Amygdala (tissue), 56 donors: Measurements from ENCODE around the gene SELENBP1.

Experiments used
- DNase-seq, 56 donors: peaks; one replicate each; lab custom pipeline; 2025; lab: John Stamatoyannopoulos, UW

SELENBP1 gene

DNA sequence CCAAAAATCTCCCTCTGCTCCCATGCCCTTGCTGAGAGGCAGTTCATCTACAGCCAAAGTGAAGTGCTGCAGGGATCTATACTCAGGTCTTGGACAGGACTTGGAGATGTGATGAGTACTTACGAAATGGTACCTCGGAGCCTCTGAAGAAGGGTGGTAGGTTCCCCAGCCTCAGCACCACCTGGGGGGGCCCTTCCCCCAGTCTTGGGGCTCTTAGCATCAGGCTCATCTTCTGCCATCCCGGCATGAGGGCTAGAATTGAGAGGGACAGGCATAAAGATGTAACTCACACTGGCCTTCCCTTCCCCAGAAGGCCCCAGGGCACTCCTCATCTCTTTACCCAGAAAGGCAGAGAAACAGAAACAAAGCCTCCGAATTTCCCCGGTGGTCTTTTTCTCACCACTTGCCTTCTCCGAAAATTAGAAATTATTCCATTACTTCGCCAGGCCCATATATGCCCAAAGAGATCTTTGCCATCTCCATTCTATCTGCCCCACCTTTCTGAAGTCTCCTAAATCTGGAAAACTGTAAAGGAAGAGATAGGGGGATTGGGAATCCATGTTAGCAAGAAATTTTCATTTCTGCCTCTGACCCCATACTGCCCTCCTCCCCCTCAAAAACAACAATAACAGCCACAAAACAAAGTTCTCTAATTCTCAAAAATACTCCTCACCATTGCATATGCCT lies 26.3 kb downstream of the SELENBP1 start:
- no peak for DNase-seq

DNA sequence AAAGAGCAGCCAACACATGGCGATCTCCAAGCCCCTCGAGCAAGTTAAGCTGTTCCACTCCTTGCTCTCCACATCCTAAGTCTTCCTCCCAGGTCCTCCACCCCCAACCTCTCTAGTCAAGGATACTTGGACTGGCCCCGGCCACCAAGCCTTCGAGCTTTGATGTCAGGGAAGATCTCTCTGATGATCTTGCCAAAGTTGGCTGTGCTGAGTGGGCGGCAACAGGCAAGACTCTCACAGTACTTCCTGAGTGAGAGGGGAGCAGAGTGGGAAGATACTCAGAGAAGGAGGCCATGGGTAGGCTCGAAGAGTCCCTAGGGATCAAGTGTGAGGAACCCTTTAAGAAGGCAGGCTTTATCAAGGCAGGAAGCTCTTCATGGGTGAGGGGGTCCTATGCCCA lies 28.2 kb downstream of the SELENBP1 start:
- DNase-seq = no peak

DNA sequence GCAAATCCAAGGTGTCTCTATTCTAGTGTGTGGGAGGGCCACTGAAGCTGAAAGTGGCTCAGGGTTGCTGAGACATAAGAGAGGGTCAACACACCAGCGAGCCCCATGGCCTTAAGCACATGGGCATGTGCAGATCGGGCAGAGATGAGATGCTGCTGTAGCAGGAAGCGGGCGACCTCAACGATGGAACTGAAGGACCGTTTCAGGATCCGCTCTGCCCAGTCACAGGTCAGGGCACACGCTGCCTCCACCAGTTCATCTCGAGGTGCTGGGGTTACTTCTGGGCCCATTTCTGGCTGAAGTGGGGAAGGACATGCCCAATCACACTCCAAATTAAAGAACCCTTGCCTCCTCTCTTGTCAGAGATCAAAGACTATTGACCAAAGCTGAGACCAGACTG lies 28.9 kb downstream of the SELENBP1 start:
- DNase-seq = no peak

DNA sequence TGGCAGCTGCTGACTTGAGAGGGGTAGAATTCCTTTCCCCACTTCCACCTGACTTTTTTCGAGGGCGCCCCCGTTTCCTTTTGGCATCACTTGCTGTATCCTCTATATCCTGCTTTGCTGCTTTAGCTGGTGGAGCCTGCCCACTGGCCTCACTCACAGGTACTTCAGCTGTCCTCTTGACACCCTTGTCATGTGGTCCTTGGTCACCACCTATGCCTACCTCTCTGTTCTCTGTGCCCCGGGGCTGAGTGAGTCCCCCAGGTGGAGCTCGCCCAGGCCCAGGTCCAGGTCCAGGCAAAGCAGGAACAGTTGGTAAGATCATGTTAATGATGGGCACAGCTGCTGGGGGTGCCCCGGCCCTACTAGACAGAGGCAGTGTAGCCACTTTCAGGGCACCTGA lies 29.9 kb downstream of the SELENBP1 start:
- DNase-seq = no peak

DNA sequence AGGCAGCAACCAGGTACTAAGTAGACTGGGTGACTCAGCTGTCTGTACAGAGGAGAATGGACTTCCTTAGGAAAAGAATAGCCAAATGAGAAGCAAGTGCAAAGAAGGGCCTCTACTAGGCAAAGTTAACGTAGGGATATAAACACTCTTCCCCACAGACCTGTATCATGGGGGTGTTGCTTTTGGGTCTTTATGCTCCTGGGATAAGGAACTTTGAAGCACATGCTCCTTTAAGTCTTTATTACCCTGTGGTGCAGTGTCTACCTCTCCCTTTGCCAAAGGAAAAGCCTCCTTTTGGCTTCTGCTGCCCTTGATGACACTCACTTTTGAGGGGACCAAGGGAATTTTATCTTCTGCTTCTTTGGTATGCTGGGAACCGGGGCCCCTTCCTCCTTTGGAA lies 30.5 kb downstream of the SELENBP1 start:
- DNase-seq = no peak

DNA sequence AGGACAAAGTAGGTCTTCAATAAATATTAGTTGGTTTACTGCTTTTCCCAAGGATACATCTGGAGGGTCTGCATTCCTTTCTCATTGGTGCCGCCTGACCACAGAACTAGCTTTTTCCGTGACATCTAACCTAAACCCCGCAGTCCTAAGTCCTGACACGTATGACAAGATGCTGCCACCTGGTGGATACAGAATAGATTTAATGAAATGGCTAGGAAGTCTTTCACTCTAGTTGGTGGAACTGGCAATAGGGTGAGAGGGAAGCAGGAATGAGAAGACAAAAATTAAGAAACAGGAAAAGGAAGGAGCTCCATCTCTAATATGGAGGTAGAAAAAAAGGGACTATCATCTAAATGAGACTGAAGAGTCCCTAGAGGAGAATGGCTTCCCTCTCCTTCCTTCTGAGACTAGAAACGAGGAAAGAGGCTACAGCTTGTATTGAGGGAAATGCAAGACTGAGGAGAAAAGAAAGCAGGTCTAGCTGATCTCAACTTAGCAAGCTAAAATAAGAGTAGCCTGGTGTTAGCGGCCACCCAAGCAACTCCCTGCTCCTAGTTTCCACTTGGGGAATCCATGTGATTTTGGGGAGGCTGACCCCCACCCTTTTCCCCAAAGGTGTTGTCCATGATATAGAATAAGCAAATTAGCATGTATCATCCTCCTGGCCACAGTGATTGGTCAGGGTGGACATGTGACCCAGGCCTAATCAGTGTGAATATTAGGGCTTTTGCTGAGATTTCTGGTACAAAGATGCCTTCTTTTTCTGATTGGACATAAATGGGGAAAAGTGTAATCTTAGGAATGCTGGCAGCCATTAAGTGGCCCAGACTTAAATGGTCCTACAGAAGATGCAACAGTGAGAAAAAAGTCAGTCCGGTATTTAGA lies 31.4 kb downstream of the SELENBP1 start:
- DNase-seq = peak in 35 of 56 donors; percentile 1 to 74 (median 29)

DNA sequence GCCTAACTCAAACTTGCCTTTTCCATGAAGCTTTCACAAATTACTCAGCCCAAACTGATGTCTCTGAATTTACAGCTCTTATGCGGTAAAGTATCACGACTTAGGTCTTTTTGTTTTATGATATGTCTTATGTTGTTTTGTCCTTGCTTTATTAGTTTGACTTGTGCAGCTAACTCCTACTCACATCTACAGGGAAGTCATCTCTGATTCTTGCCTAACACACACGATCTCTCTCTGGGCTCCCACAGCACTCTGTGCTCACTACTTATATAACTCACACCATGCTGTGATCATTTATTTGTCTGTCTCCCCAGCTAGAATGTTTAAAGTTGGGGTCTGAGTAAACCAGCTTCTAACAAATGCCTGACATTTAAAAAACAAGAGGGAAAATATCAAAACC lies 35.9 kb downstream of the SELENBP1 start:
- DNase-seq = no peak

DNA sequence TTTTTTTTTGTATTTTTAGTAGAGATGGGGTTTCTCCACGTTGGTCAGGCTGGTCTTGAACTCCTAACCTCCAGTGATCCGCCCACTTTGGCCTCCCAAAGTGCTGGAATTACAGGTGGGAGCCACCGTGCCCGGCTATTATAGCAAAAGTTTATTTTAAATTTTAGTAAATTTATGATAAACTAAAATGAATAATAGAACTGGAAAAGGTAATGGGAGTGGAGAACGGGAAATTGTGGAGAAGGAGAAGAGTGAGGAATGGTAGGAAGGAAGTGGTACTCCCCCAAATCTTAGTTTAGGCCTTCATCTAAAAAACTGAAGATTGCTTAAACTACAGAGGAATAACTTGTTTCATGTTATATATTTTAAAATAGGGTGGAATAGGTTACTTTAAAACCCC lies 37.7 kb downstream of the SELENBP1 start:
- no peak for DNase-seq

DNA sequence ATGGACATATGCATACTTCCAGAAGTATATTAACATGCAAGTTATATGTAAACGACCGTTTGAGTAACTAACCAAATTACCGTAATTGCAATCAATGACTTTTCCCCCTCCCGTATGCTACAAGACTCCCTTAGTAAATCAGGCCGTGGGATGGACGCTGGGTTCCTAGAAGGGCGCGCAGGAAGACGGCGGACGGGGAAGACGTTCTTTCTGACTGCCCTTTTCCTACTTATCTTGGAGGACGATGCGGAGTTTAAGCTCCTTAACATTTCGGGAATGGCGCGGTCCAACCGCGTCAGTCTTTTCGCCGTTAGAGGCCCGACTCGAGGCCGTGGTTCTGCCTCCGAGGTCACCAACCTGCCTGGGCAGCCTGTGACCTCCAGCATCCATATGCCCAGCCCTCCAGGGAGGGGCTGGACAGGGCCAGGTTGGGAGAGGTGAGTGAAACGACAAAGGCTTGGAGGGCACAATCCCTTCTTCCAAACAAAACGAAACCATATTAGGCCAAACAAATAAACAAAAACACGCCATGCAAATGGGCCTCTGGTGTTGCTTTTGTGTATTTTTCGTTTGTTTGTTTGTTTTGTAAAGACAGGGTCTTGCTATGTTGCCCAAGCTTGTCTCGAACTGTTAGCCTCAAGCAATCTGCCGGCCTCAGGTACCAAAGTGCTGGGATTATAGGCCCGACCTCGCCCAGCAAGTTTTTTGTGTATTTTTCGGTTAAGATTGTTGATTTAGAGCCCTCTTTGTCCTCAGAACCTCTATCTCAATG lies 44.4 kb downstream of the SELENBP1 start:
- DNase-seq = peak in 16 of 56 donors; percentile 10 to 66 (median 44)

DNA sequence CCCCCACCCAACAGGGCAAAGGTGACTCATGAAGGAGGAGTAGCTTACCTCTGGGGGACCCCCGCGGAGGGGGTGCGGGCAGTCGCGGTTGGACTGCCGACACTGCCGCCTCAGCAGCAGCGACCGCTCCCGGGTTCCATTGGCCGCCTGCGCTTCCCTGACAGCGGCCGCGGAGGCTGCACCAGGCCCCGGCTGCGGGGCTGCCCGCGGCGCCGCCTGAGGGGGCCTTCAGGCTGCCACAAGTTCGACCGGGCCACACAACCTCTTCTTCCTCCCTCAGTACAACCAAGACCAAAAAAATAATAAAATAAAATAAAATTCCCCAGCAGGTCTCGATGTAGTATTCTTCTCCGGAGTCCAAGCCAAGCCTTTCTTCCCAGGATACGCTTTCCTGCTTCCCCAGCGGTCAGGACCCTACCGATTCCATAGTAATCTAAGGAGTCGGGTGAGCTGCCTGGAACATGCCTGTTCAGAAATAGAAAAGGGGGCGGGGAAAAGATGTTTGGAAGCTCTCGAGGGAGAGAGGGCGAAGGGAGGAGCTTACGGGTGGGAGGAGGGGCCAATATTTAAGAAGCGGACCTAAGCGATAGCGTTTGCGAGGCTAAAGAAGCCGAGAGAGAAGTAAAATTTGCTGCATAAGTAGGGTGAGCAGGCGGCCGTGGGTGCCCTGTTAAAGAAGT lies 45.1 kb downstream of the SELENBP1 start, which contains the start of gene PI4KB:
Gene PI4KB, minus strand, starts transcription at position 194 of the 680 bp plus-strand sequence. CDS start 10,935 bp downstream, outside the sequence.
- DNase-seq = peak; percentile 38 to 96 (median 85)

DNA sequence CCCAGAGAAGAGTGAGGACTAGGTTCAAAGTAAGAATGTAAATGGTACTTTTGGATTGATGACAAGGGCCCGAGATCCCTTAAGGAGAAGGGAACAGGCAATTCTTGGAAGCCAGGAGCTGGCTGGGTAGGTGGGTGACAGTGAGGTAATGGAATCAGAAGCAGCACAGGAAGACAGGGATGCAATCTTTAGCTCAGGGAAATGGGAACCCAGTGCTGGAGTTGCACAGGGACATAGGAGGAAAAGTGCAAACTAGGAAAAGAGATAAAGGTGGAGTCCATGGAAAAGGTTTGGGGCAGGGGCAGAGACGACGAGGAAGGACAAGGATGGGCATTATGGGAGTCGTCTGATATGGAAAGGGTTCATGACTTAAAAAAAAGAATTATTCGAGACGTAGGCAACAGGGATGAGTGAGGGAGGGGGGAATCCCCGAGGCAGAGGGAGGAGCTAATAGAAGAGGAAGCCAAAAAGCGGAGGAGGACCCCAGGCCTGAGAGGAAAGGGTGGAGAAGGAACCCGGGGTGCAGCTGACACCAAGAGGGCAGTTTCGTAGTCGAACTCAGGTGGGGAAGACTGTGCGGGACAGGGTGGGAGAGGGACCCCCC lies 45.8 kb downstream of the SELENBP1 start:
- DNase-seq = peak in 23 of 56 donors; percentile 31 to 75 (median 53)

DNA sequence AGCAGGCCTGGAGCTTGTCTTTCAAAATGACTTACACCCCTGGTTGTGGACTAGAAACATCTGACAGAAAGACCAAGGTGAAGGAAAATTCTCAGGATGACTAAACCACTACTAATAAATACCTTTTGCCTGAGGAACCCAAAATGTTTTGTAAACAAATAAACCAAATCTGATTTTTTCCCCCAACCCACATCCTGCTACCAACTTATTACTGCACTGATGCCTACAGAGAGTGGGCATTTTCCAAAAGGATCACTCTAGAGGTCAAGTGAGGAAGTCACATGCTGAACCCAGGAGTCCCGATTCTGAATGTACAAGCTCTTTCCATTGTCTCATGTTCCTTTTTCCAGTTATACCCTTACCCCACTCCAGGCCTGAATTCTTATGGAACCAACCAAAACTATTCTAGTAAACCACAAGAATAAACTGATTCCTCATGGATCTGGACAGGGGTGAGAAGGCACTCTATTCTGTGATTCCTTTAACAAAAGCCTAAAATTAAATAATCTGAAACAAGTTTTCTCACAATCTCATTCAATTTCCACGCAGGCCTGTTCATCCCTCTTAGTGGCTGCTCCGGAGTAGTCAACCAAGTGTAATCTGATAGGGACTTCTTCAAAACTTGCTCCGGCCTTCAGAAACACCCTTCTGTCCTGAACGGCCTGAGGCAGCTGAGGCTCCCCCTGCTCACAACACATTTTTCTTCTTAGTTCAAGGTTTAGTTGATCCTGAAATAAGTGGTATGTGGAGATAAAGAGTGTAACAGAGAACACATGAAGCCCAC lies 46.7 kb downstream of the SELENBP1 start:
- DNase-seq = no peak

DNA sequence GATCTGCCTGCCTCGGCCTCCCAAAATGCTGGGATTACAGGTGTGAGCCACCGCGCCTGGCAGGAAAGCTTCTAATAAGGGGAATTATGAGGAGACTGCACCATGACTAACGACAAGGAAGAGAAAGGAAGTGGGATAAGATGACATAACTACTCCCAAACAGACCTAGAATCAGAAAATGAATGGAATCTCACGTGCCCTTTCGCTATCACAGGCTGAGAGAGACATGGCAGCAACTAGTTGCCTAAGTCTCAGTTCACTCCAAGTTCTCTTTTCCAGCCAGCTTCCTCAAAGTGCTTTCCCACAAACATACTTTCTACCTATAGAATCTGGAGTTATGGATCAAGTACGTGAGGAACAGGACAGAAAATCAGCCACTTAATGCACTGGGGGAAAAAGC lies 47.3 kb downstream of the SELENBP1 start:
- DNase-seq = no peak

DNA sequence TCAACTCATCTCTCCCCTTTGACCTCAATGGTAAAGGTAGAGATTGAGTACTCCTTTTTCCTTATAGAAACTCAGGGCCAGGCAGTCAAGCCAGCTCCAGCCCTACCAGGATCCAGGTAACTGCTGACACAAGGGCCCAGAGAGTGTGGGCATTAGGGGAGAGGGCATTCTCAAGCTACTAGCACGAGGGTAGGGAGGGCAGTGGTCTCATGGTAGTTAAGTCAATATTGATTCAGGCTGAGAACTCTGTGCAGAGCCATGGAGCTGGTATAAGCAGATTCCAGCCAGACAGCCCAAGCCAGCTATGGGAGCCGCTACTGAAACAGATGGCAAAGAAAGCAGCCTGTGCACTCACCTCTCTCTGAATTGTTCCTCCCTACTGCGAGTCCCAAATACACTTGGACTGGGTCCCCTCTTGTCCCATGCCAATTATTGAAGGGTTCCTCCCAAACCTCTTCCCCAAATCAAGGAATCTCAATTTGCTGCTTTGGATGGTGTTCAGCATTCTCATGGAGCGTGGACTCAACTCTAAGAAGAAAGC lies 48.0 kb downstream of the SELENBP1 start:
- no peak for DNase-seq

DNA sequence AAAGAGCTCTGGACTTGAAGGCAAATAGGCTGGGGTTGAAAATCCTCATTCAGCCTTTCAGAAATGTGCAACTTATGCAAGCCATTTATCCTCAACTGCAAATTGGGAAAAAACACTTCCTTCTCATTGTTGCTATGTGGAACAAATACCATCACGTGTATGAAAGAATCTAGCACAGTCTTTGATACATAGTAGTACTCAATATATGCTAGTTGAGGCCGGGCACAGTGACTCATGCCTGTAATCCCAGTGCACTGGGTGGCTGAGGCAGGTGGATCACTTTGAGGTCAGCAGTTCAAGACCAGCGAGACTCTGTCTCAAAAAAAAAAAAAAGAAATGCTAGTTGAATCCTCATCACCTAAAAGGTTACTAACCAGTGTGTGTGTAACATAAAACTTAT lies 53.5 kb downstream of the SELENBP1 start:
- DNase-seq = no peak

DNA sequence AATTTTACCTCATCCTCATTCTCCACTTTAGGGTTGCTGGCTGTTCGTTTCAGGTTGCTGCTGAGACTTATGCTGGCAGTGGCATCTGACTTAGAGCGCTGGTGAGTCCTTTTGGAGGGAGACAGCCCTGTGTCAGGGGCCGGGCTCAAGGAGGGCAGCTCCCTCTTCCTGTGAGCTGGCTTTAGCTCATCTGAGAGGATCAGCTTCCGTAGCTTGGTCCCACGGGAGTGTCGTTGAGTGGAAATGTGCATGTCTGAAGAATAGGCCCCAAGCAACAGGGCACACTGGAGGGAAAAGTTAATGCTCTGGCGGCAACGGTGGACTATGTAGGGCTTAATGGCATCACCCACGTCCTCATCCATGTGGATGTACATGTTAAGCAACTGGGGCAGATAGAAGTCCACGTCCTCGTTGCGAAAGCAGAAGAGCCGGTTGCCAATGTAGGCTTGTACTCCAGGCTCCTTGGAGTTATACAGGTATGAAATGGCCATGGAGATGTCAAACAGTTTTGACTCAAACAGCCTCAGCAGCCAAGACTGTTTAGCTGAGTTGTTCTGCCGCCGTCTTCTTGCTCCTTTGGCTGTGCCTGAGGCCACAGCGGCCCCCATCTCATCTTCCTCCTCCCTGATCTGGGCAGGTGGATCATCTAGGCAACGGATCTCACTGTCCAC lies 56.8 kb downstream of the SELENBP1 start:
- no peak for DNase-seq
